Right renal cortex interstitium (tissue), 3 donors: ENCODE results near the gene ZNF235. TPM values are rescaled to one million over a fixed set of nuclear protein-coding genes. Genes with fewer than 3 reads are reported as not detected.
"Not testable (repeated sequence)": the region's sequence is repeated elsewhere in the genome, so short reads cannot be mapped to it uniquely, and the experiment has no call there.

Source experiments
- DNase-seq, 3 donors: peaks; one replicate each; pipeline ENCODE4 v3.0.0-alpha.2; 2013; ENCODE audit warnings: low read depth in 3 of 3, low spot score in 2 of 3
- polyA plus RNA-seq, 3 donors: library from polyadenylated mRNA; unstranded; fragments of 120-200 nt; gene quantifications; one replicate each; pipeline ENCODE4 v1.2.1, GENCODE V29; 2013; ENCODE audit not compliant: insufficient read length in 3 of 3

ZNF235 gene
- polyA plus RNA-seq, 3 donors = 12.5 to 14.6 (median 13.2) TPM

GRCh38 chr19:44258136-44258535 is 46.7 kb downstream of the ZNF235 start:
- no peak for DNase-seq

- DNase-seq = no peak
Observed at GRCh38 chr19:44255705-44256411, 49.0 kb downstream of the ZNF235 start.

- DNase-seq = no peak
Observed at GRCh38 chr19:44254496-44254895, 50.3 kb downstream of the ZNF235 start.

GRCh38 chr19:44253392-44253791 is 51.4 kb downstream of the ZNF235 start:
- not testable (repeated sequence) for DNase-seq

- not testable (repeated sequence) for DNase-seq
Observed at GRCh38 chr19:44252332-44252731, 52.5 kb downstream of the ZNF235 start.

GRCh38 chr19:44236384-44236783 is 68.4 kb downstream of the ZNF235 start:
- no peak for DNase-seq

Other genes with a start within 250 kb of the ZNF235 start
- 1 to 10 TPM; 3.5 to 4.3 (median 3.9) TPM for gene ZNF284, start 232.9 kb downstream of the ZNF235 start, polyA plus RNA-seq
- 10 to 100 TPM; 24.9 to 26.2 (median 25.9) TPM for gene ZNF224, start 210.7 kb downstream of the ZNF235 start, polyA plus RNA-seq
- 10 to 100 TPM; 10.9 to 12.1 (median 11.2) TPM for gene ZNF225, start 191.6 kb downstream of the ZNF235 start, polyA plus RNA-seq
- 10 to 100 TPM; 13.1 to 14.6 (median 13.5) TPM for gene ZNF234, start 163.5 kb downstream of the ZNF235 start, polyA plus RNA-seq
- gene ZNF226, start 139.9 kb downstream of the ZNF235 start, polyA plus RNA-seq = 10 to 100 TPM; 28.4 to 31.2 (median 30.0) TPM
- 10 to 100 TPM; 26.7 to 29.8 (median 29.8) TPM for gene ZNF227, start 92.5 kb downstream of the ZNF235 start, polyA plus RNA-seq
- gene ZNF233, start 45.1 kb downstream of the ZNF235 start, polyA plus RNA-seq = 1 to 10 TPM; 6.4 to 7.3 (median 7.3) TPM
- gene ZNF112, start 51.7 kb upstream of the ZNF235 start, polyA plus RNA-seq = 10 to 100 TPM; 13.1 to 15.8 (median 14.3) TPM
- 10 to 100 TPM; 10.7 to 13.6 (median 13.0) TPM for gene ZNF285, start 96.6 kb upstream of the ZNF235 start, polyA plus RNA-seq
- 10 to 100 TPM; 13.6 to 16.3 (median 15.7) TPM for gene ZNF229, start 143.4 kb upstream of the ZNF235 start, polyA plus RNA-seq
- gene ZNF180, start 195.5 kb upstream of the ZNF235 start, polyA plus RNA-seq = 10 to 100 TPM; 15.2 to 16.9 (median 16.3) TPM
- gene CEACAM20, start 224.7 kb upstream of the ZNF235 start, polyA plus RNA-seq = not detected